Ovary (tissue), 3 donors: ENCODE results near the gene VPS13C.

Experiments used
- CTCF ChIP-seq, 3 donors: fragments of 450-650 bp in 2 of 3; fragments of 200-600 bp in 1 of 3; IDR thresholded peaks; one replicate each; pipeline versions ENCODE4 v1.5.1 to v1.8.0; 2016 to 2022; ENCODE audit warnings: antibody characterized with exemption in 3 of 3, mild to moderate bottlenecking in 1 of 3
- EP300 ChIP-seq: sonication (generic); formaldehyde crosslinking; IDR thresholded peaks from one replicate; pipeline ENCODE4 v1.6.1; 2017; ENCODE audit warnings: antibody characterized with exemption
- POLR2A ChIP-seq: fragments of 450-650 bp; IDR thresholded peaks from one replicate; pipeline ENCODE4 v1.6.1; 2017; ENCODE audit warnings: antibody characterized with exemption, mild to moderate bottlenecking, moderate library complexity
- donor health status: DM: no; HTN: no; CAD: no.

DNA sequence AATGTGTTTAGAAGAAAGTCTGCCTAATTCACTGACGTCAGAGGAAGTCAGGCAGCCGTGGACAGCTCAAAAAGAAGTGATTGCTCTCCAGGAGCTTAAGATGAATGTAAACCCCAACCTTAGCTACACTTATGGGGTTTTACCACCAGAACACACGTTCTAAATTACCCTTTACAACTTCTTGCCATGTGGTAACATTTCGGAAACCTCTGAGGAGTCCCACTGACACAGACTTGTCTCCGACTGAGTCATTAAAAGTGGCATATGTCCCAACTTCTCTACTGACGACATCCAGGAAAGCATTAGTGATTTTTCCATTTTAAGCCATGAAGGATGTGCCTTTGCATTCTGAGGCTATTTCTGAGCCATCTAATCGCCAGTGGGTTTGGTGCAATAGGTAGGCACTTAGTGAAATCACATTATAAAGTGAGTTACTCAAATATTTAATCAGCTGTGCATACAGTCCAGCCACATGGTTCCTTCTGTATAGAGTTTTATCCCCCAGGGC lies 38.9 kb upstream of the VPS13C start:
- no peak for TF ChIP-seq CTCF (IDR thresholded peaks at IDR 0.05)
- TF ChIP-seq POLR2A = no peak
- no peak for TF ChIP-seq EP300
